Activated B cell treated with CpG ODN at 0.5 μM for 24 hours (primary cell): ENCODE measurements around the gene BCAS1. TPM values are rescaled to one million over a fixed set of nuclear protein-coding genes. Genes with fewer than 3 reads are reported as not detected.

Source experiments
- ATAC-seq: fragments of 200-7000 bp; cut with Tn5 transposase; one replicate; pipeline ENCODE4 v1.10.0; 2021; ENCODE audit warnings: low read depth, mild to moderate bottlenecking, moderate library complexity
- CTCF ChIA-PET: fragments of 350-600 bp; sonication (Branson Sonifier 250); formaldehyde crosslinking; loops from one replicate; lab custom pipeline; 2021; ENCODE audit warnings: antibody characterized with exemption; lab: Charles Lee
- POLR2A ChIA-PET: fragments of 350-600 bp; sonication (Branson Sonifier 250); formaldehyde crosslinking; loops from one replicate; lab custom pipeline; 2021; ENCODE audit warnings: antibody characterized with exemption; lab: Charles Lee
- DNase-seq: peaks from one replicate; pipeline ENCODE4 v3.0.0; 2022
- H3K27ac Mint-ChIP-seq: one replicate; pipeline ENCODE4 v1.8.0; 2020; ENCODE audit warnings: mixed read lengths
- H3K27me3 Mint-ChIP-seq: one replicate; pipeline ENCODE4 v1.8.0; 2021; ENCODE audit warnings: mixed read lengths
- H3K36me3 Mint-ChIP-seq: one replicate; pipeline ENCODE4 v1.8.0; 2021; ENCODE audit warnings: low read depth, mixed read lengths
- H3K4me1 Mint-ChIP-seq: one replicate; pipeline ENCODE4 v1.8.0; 2021; ENCODE audit warnings: mixed read lengths
- H3K4me3 Mint-ChIP-seq: one replicate; pipeline ENCODE4 v1.8.0; 2020; ENCODE audit warnings: mild to moderate bottlenecking, mixed read lengths
- H3K9me3 Mint-ChIP-seq: one replicate; pipeline ENCODE4 v1.8.0; 2020; ENCODE audit warnings: mixed read lengths
- intact Hi-C: fragments of 100-400 bp; cut with micrococcal nuclease; formaldehyde crosslinking; loops from one replicate; pipeline ENCODE4 v1.15.1; 2024
- total RNA-seq: library from RNA; stranded (reverse); gene quantifications from 2 replicates; pipeline ENCODE4 v1.2.3, GENCODE V29; 2022
- TF ChIP-seq, protein P1 (sequence below): fragments of 200-600 bp; IDR thresholded peaks from one replicate; pipeline ENCODE4 v1.8.0; 2022; ENCODE audit warnings: antibody characterized with exemption, mild to moderate bottlenecking

The BCAS1 gene
- total RNA-seq, 1 donor from 2014 or later: 1.7 TPM

DNA sequence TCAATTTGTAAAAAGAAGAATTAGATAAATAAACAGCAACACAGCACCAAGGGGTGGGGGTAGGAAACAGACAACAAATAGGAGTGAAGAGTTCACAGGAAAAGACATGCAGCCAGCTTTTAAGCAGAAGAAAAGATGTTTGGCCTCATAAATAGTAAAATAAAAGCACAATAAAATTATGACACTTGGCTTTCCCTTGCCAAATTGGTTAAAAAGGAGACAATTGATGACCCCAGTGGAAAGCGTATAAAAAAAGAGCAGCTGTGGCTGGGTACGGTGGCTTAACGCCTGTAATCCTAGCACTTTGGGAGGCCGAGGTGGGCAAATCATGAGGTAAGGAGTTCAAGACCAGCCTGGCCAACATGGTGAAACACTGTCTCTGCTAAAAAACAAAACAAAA is 29.1 kb downstream of the BCAS1 start:
- no peak overlapping the region for H3K4me3 Mint-ChIP-seq
- no peaks in the 10 kb centered on the region for H3K4me1 Mint-ChIP-seq
- intact Hi-C loops: no loop called here
- peaks cover 2% of the 10 kb centered on the region for H3K9me3 Mint-ChIP-seq
- H3K36me3 Mint-ChIP-seq: no peaks in the 10 kb centered on the region
- TF ChIP-seq, protein P1, sequence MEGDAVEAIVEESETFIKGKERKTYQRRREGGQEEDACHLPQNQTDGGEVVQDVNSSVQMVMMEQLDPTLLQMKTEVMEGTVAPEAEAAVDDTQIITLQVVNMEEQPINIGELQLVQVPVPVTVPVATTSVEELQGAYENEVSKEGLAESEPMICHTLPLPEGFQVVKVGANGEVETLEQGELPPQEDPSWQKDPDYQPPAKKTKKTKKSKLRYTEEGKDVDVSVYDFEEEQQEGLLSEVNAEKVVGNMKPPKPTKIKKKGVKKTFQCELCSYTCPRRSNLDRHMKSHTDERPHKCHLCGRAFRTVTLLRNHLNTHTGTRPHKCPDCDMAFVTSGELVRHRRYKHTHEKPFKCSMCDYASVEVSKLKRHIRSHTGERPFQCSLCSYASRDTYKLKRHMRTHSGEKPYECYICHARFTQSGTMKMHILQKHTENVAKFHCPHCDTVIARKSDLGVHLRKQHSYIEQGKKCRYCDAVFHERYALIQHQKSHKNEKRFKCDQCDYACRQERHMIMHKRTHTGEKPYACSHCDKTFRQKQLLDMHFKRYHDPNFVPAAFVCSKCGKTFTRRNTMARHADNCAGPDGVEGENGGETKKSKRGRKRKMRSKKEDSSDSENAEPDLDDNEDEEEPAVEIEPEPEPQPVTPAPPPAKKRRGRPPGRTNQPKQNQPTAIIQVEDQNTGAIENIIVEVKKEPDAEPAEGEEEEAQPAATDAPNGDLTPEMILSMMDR: no peak
- DNase-seq (no peak), ATAC-seq (no peak)
- peaks cover 11% of the 10 kb centered on the region for H3K27me3 Mint-ChIP-seq
- POLR2A ChIA-PET: no interaction called here
- H3K27ac Mint-ChIP-seq: no peak overlapping the region
- CTCF ChIA-PET: no interaction called here

DNA sequence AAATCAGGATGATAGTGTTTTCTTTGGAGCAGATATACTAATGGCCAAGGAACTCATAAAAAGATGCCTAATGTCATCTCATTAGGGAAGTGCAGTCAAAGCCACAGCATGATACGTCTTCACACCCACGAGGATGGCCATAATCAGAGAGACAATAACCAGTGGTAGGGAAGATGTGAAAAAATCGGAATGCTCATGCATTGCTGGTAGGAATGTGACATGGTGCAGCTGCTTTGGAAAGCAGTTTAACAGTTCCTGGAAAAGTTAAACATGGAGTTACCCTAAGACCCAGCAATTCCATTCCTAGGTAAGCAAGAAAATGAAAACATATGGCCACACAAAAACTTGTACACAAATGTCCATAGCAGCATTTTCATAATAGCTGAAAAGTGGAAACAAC is 29.9 kb downstream of the BCAS1 start:
- Mint-ChIP-seq H3K9me3 (no peaks in the 10 kb centered on the region), H3K4me3 (no peak overlapping the region), H3K4me1 (no peaks in the 10 kb centered on the region), H3K27ac (no peak overlapping the region), H3K36me3 (no peaks in the 10 kb centered on the region), H3K27me3 (peaks cover 11% of the 10 kb centered on the region)
- DNase-seq (no peak), ATAC-seq (no peak)
- POLR2A ChIA-PET: no interaction called here
- CTCF ChIA-PET: no interaction called here
- TF ChIP-seq, protein P1: no peak
- intact Hi-C loops: no loop called here

GRCh38 chr20:54038961-54039360 is 31.4 kb downstream of the BCAS1 start:
- DNase-seq: no peak
- intact Hi-C loops: no loop called here
- Mint-ChIP-seq H3K9me3 (no peaks in the 10 kb centered on the region), H3K36me3 (no peaks in the 10 kb centered on the region), H3K27ac (no peak overlapping the region), H3K27me3 (peaks cover 19% of the 10 kb centered on the region), H3K4me1 (no peaks in the 10 kb centered on the region), H3K4me3 (no peak overlapping the region)
- TF ChIP-seq, protein P1: no peak
- POLR2A ChIA-PET: no interaction called here
- ATAC-seq: no peak
- CTCF ChIA-PET: no interaction called here

- H3K9me3 Mint-ChIP-seq: no peaks in the 10 kb centered on the region
- TF ChIP-seq, protein P1: no peak
- intact Hi-C loops: no loop called here
- DNase-seq: no peak
- CTCF ChIA-PET: no interaction called here
- no peak for ATAC-seq
- H3K4me1 Mint-ChIP-seq: no peaks in the 10 kb centered on the region
- no peaks in the 10 kb centered on the region for H3K36me3 Mint-ChIP-seq
- no peak overlapping the region for H3K27ac Mint-ChIP-seq
- no peak overlapping the region for H3K4me3 Mint-ChIP-seq
- H3K27me3 Mint-ChIP-seq: peaks cover 19% of the 10 kb centered on the region
- POLR2A ChIA-PET: no interaction called here
Observed at GRCh38 chr20:54037525-54037924, 32.9 kb downstream of the BCAS1 start.

GRCh38 chr20:54029643-54030042 is 40.8 kb downstream of the BCAS1 start:
- H3K27ac Mint-ChIP-seq: no peak overlapping the region
- H3K4me1 Mint-ChIP-seq: peaks cover 3% of the 10 kb centered on the region
- no peak for ATAC-seq
- TF ChIP-seq, protein P1: no peak
- ChIA-PET CTCF (no interaction called here), POLR2A (no interaction called here)
- H3K4me3 Mint-ChIP-seq: no peak overlapping the region
- H3K36me3 Mint-ChIP-seq: no peaks in the 10 kb centered on the region
- H3K27me3 Mint-ChIP-seq: peaks cover 6% of the 10 kb centered on the region
- intact Hi-C loops: no loop called here
- no peak for DNase-seq
- H3K9me3 Mint-ChIP-seq: no peaks in the 10 kb centered on the region
